Aorta (tissue), 5 donors: ENCODE data around the gene ERCC6L2. TPM values are rescaled to one million over a fixed set of nuclear protein-coding genes. Genes with fewer than 3 reads are reported as not detected.

ENCODE experiments used
- ATAC-seq: fragments of 200-7000 bp; cut with Tn5 transposase; one replicate; pipeline ENCODE4 v1.9.1; 2022; ENCODE audit warnings: moderate library complexity; ENCODE audit not compliant: low FRiP score
- DNase-seq, 2 donors: peaks; one replicate each; pipeline ENCODE4 v3.0.0-alpha.2; 2020
- H3K27ac ChIP-seq, 2 donors: one replicate each; pipeline ENCODE4 v1.5.1; 2013; ENCODE audit warnings: low read length in 2 of 2, mild to moderate bottlenecking in 2 of 2, moderate library complexity in 2 of 2, control low read depth in 1 of 2, inconsistent platforms in 1 of 2, low read depth in 1 of 2
- H3K27me3 ChIP-seq, 2 donors: one replicate each; pipeline ENCODE4 v1.6.1; 2013; ENCODE audit warnings: control low read depth in 1 of 2, low read length in 1 of 2, mild to moderate bottlenecking in 1 of 2, moderate library complexity in 1 of 2; ENCODE audit not compliant: insufficient read depth in 2 of 2, control insufficient read depth in 1 of 2
- H3K36me3 ChIP-seq, 2 donors: one replicate each; pipeline ENCODE4 v1.6.1; 2013; ENCODE audit warnings: control low read depth in 1 of 2, low read length in 1 of 2, mild to moderate bottlenecking in 1 of 2; ENCODE audit not compliant: insufficient read depth in 2 of 2, control insufficient read depth in 1 of 2
- H3K4me1 ChIP-seq, 2 donors: one replicate each; pipeline ENCODE4 v1.6.1; 2013; ENCODE audit warnings: low read length in 2 of 2, control low read depth in 1 of 2, mild to moderate bottlenecking in 1 of 2, moderate library complexity in 1 of 2; ENCODE audit not compliant: insufficient read depth in 2 of 2, control insufficient read depth in 1 of 2
- H3K4me3 ChIP-seq, 2 donors: one replicate each; pipeline ENCODE4 v1.5.1; 2013; ENCODE audit warnings: low read length in 2 of 2, control low read depth in 1 of 2, mild to moderate bottlenecking in 1 of 2
- H3K9me3 ChIP-seq: one replicate; pipeline ENCODE4 v1.6.1; 2013; ENCODE audit warnings: mild to moderate bottlenecking, low read length; ENCODE audit not compliant: control insufficient read depth
- WGBS, 2 donors: extraction: QIAGEN DNeasy Blood & Tissue Kit; methylation state at CpG; one replicate each; pipeline ENCODE4 v1.1.7; 2013; 5-methylcytosine and 5-hydroxymethylcytosine counted together
- intact Hi-C, 2 donors: fragments of 100-400 bp; cut with DNase I; formaldehyde crosslinking; loops; one replicate each; pipeline versions ENCODE4 v1.14.2 to v1.15.0; 2022
- polyA plus RNA-seq, 2 donors: library from polyadenylated mRNA; stranded (reverse); fragments of 200-250 nt; gene quantifications; one replicate each; pipeline ENCODE4 v1.2.3, GENCODE V29; 2013
- total RNA-seq, 2 donors: library from RNA; stranded (reverse); fragmentation: NEBNext Ultra II Directional; extraction: Animal tissue kit (Norgen Biotek cat#: 25700); gene quantifications; one replicate each; pipeline ENCODE4 v1.2.1, GENCODE V29; 2021
- donor health status: healthy with polysubstance abuse.
- donor health status: Bipolar disorder and iron deficiency.
- donor health status: DM: no; HTN: no; CAD: no.
- donor health status: DM: no; HTN: no; CAD: no.
- donor health status: DM: yes; HTN: yes; CAD: no.

ERCC6L2 gene
- total and polyA plus RNA-seq, 4 donors: 3.0 to 54.5 (median 28.7) TPM

DNA sequence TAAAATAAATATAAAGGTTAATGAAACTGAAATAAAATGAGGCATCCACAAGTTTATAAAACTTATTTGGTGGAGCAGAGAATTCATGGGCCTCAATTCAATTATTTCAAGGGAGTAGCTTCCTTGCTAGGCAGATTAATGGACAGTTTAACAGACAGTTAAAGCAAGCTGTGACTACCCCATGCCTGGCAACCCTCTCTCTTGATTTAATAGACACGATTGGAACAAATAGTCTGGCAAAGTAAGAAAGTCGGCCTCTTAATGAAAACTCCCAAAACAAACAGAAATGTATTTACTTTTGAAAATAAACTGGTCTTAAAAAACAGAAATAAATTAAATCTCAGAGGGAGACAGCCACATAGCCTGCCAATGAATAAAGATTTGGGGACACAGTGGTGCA is 40.1 kb upstream of the ERCC6L2 start:
- intact Hi-C loops: loop anchor here in 1 of 2 donors (10.0 kb wide), 1 partner anchor 71 kb away; no protein-coding TSS in a partner anchor
- Histone ChIP-seq H3K9me3 (no peaks in the 10 kb centered on the region), H3K27me3 (no peaks in the 10 kb centered on the region), H3K4me3 (no peak overlapping the region), H3K27ac (no peak overlapping the region), H3K36me3 (peaks cover 2% of the 10 kb centered on the region in 2 donors), H3K4me1 (no peaks in the 10 kb centered on the region)
- WGBS, 2 donors: 32 to 39% methylated on average over 2 of the region's 2 CpGs
- ATAC-seq (no peak), DNase-seq (no peak)

DNA sequence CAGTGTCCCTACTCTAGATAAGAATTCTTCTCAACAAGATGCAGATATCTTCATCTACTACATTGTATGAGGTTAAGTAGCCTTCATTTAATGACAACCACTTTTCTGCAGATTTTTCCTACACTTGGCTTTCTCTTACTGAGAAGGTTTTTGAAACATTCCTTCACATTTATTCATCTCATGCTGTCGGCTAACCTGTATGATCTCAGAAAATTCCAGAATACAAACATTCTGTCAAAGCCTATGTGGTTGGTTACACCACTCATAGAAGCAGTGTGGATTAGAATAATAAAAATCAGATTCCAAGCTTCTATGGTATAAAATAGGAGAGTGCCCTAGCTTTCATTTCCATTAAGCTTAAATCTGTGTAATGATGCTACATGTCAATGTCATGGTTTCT is 39.4 kb upstream of the ERCC6L2 start:
- ATAC-seq (no peak), DNase-seq (no peak)
- H3K9me3 ChIP-seq: no peaks in the 10 kb centered on the region
- WGBS, 2 donors: 28 to 32% methylated on average over 1 of the region's 1 CpG
- intact Hi-C loops: loop anchor here in 1 of 2 donors (10.0 kb wide), 1 partner anchor 71 kb away; no protein-coding TSS in a partner anchor
- H3K36me3 ChIP-seq: peaks cover 2% of the 10 kb centered on the region in 2 donors
- no peak overlapping the region for H3K27ac ChIP-seq
- H3K4me1 ChIP-seq: no peaks in the 10 kb centered on the region
- no peaks in the 10 kb centered on the region for H3K27me3 ChIP-seq
- H3K4me3 ChIP-seq: no peak overlapping the region

DNA sequence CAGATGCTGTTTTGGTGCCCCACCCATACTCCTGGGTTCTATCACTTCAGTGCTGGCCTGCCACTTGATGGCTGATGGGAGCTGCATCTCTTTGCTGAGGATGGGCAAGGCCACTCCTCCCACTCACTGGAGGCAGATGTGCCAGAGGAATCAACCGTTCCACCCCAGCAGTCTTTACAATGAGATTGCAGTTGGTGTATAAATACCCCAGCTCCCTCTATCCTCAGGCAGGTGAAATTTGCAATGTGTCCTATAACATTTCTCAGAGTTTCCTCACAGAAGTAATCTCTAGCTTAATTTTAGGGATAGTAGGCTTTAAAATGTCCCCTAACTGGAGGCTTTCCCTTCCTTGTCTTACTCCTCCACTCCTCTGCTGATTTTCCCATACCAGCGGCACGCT is 36.5 kb upstream of the ERCC6L2 start:
- Histone ChIP-seq H3K27ac (no peak overlapping the region), H3K36me3 (peaks cover 2% of the 10 kb centered on the region in 2 donors), H3K4me1 (no peaks in the 10 kb centered on the region), H3K27me3 (no peaks in the 10 kb centered on the region), H3K9me3 (no peaks in the 10 kb centered on the region), H3K4me3 (no peak overlapping the region)
- WGBS, 2 donors: 96 to 97% methylated on average over 3 of the region's 3 CpGs
- ATAC-seq: no peak
- intact Hi-C loops: loop anchor here in 1 of 2 donors (10.0 kb wide), 1 partner anchor 74 kb away; no protein-coding TSS in a partner anchor
- DNase-seq: no peak

DNA sequence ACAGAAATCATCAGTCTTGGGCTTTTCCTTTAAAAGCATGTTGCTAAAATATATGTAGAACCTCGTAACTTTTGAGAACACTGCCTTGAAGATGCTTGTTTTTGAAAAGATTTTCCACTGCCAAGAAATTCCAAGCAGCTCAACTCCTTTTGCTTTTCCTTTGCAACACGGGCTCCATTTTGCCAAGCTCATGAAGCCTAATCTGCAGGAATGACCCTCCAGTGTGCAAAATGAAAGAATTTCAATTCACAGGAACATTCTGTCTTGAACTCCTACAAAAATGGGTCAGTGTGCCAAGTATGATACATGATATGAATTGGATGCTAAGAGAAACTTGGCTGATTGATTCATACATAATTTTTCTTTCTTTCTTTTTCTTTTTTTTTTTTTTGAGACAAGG is 35.4 kb upstream of the ERCC6L2 start:
- no peak overlapping the region for H3K27ac ChIP-seq
- 11 to 14% methylated on average over 2 of the region's 2 CpGs for WGBS, 2 donors
- no peak for DNase-seq
- ATAC-seq: no peak
- no peak overlapping the region for H3K4me3 ChIP-seq
- no peaks in the 10 kb centered on the region for H3K4me1 ChIP-seq
- H3K9me3 ChIP-seq: no peaks in the 10 kb centered on the region
- no peaks in the 10 kb centered on the region for H3K27me3 ChIP-seq
- intact Hi-C loops: no loop called here
- peaks cover 2% of the 10 kb centered on the region in 2 donors for H3K36me3 ChIP-seq

DNA sequence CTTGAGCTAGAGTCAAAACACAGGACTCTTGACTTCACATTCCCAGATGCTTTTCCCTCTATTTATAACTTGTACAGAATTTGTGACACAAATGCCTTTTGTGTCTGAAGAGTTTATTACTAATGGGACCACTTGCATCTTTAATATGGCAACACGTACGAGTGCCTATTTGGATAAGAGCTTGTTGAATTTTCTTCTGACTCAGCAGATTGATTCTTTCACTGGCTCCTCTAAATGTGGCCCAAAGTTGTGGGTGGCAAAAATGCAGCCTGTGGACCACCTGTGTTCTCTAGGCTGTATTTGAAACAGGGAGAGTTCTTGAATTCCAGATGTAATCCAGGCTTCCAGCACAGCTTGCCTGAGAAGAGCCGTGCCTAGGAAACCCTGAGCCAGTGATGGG is 34.1 kb upstream of the ERCC6L2 start:
- Histone ChIP-seq H3K9me3 (no peaks in the 10 kb centered on the region), H3K27ac (no peak overlapping the region), H3K4me3 (no peak overlapping the region), H3K36me3 (peaks cover 2% of the 10 kb centered on the region in 2 donors), H3K4me1 (no peaks in the 10 kb centered on the region), H3K27me3 (no peaks in the 10 kb centered on the region)
- DNase-seq: no peak
- intact Hi-C loops: no loop called here
- WGBS, 2 donors: 93 to 95% methylated on average over 3 of the region's 3 CpGs
- ATAC-seq: no peak

DNA sequence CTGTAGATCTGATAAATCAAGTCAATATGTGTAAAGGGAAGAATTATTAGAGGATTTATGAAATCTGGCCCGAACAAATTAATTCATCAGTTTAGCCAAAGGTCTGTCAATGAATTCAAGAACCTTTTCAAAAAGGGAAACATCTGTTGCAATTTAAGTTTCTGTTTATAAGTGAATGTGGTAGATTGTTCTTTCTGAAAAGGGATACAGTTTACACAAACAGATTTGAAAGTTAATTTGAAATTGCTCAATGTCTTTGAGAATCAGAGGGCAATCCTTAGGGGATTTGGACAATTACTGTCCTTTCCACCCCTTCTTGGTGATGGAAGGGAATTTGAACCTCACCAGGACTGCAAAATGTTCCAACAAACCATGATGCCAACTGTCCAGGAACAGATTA is 29.7 kb upstream of the ERCC6L2 start:
- DNase-seq (no peak), ATAC-seq (no peak)
- intact Hi-C loops: no loop called here
- H3K4me1 ChIP-seq: no peaks in the 10 kb centered on the region
- H3K27ac ChIP-seq: no peak overlapping the region
- H3K36me3 ChIP-seq: no peaks in the 10 kb centered on the region
- H3K9me3 ChIP-seq: no peaks in the 10 kb centered on the region
- no peak overlapping the region for H3K4me3 ChIP-seq
- no peaks in the 10 kb centered on the region for H3K27me3 ChIP-seq
- 93% methylated on average over 1 of the region's 1 CpG for WGBS, 2 donors

DNA sequence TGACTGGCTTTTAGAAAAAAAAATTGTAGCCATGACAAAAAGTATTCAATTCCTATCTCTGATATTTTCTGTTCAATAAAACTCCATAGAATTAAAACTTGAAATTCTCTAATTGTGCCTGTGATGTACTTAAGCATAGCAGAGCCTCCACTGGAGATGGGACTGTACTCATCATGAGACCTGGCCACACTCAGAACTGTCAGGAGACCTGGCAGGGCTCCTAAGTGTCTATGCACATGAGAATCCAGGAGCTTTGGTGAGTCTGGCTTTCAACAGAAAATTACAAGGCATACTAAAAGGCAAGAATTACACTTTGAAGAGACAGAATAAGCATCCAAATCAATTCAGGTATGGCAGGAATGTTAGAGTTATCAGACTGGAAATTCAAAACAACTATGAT is 26.7 kb upstream of the ERCC6L2 start:
- intact Hi-C loops: no loop called here
- no peak overlapping the region for H3K4me3 ChIP-seq
- H3K9me3 ChIP-seq: no peaks in the 10 kb centered on the region
- DNase-seq (no peak), ATAC-seq (no peak)
- H3K27me3 ChIP-seq: no peaks in the 10 kb centered on the region
- no peaks in the 10 kb centered on the region for H3K4me1 ChIP-seq
- H3K36me3 ChIP-seq: no peaks in the 10 kb centered on the region
- no peak overlapping the region for H3K27ac ChIP-seq

DNA sequence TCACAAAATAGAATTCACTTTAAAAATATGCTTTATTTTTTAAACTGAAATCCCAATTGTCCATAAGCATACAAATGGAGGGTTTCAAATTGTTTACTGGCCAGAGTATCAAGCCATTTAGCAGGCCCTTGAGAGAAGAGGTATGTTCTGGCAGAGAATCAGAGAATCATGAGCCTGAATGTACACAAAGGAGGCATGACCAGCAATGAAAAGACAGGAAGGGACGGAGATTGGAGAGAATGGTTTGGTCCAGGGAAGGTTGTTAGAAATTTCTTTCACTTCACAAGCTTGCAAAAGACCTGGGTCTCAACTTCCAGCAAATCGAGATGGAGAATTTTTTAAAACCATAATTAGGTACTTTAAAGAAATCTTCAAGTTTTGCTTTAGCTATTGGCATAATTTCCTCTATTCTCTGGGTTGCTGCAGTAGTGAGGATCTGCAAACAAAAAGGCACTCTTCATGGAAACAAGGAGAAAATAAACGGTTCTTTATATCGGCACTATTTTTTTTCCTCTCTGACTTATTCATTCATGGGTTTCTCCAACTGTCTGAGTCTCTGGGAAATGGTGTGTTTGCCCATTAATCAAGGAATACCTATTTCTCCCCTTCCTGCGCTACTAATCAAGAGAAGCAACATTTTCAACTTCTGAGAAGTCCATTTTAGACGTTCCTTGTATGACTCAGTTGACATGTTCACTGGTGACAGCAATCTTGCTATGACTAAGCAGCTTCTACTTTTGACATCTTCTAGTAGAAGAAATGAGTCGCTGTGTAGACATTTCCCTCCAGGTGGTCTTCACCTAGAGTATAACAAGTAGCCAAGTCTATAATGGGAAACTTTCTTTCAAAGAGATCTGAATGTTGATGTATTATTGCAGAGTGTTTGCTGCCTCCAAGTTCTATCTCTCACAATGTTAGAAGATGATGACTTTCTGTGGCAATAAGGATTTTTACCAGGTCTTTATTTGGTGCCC is 23.1 kb upstream of the ERCC6L2 start:
- Histone ChIP-seq H3K4me3 (no peak overlapping the region), H3K4me1 (no peaks in the 10 kb centered on the region), H3K9me3 (no peaks in the 10 kb centered on the region), H3K27me3 (no peaks in the 10 kb centered on the region), H3K27ac (no peak overlapping the region), H3K36me3 (no peaks in the 10 kb centered on the region)
- ATAC-seq (no peak), DNase-seq (no peak)
- intact Hi-C loops: no loop called here
- 85 to 87% methylated on average over 7 of the region's 7 CpGs for WGBS, 2 donors
